Endodermal cell (in vitro differentiated cells): Measurements from ENCODE around the gene CMYA5. TPM values are rescaled to one million over a fixed set of nuclear protein-coding genes. Genes with fewer than 3 reads are reported as not detected.

ENCODE experiments used
- DNase-seq: peaks from one replicate; pipeline ENCODE4 v3.0.0-alpha.2; 2017
- H3K27ac ChIP-seq: 2 replicates; pipeline ENCODE4 v1.5.1; 2013; ENCODE audit warnings: mild to moderate bottlenecking, low read depth, low read length, moderate library complexity
- H3K27me3 ChIP-seq: 2 replicates; pipeline ENCODE4 v1.6.1; 2013; ENCODE audit warnings: mild to moderate bottlenecking, low read length, moderate library complexity; ENCODE audit not compliant: insufficient read depth, control insufficient read depth, poor library complexity, severe bottlenecking
- H3K36me3 ChIP-seq: 2 replicates; pipeline ENCODE4 v1.7.0; 2013; ENCODE audit warnings: mild to moderate bottlenecking, low read length, moderate library complexity; ENCODE audit not compliant: control insufficient read depth, insufficient read depth
- H3K4me1 ChIP-seq: one replicate; pipeline ENCODE4 v1.7.0; 2013; ENCODE audit warnings: low read length; ENCODE audit not compliant: control insufficient read depth, insufficient read depth
- H3K4me3 ChIP-seq: 2 replicates; pipeline ENCODE4 v1.5.1; 2013; ENCODE audit warnings: mild to moderate bottlenecking, low read length, moderate library complexity
- H3K9ac ChIP-seq: 2 replicates; pipeline ENCODE4 v1.6.1; 2013; ENCODE audit warnings: mild to moderate bottlenecking, low read length, moderate library complexity; ENCODE audit not compliant: poor library complexity, severe bottlenecking; ENCODE audit errors: extremely low read depth
- H3K9me3 ChIP-seq: 2 replicates; pipeline ENCODE4 v1.6.1; 2013; ENCODE audit warnings: mild to moderate bottlenecking, low read length, moderate library complexity; ENCODE audit not compliant: control insufficient read depth
- H3K27ac Mint-ChIP-seq: 2 replicates; pipeline ENCODE4 v1.8.0; 2020; ENCODE audit warnings: mixed read lengths
- H3K27me3 Mint-ChIP-seq: 2 replicates; pipeline ENCODE4 v1.8.0; 2021; ENCODE audit warnings: mild to moderate bottlenecking, mixed read lengths; ENCODE audit not compliant: insufficient read depth
- H3K36me3 Mint-ChIP-seq: 2 replicates; pipeline ENCODE4 v1.8.0; 2020; ENCODE audit warnings: low read depth, mixed read lengths
- H3K4me1 Mint-ChIP-seq: 2 replicates; pipeline ENCODE4 v1.8.0; 2020; ENCODE audit warnings: mixed read lengths
- H3K4me3 Mint-ChIP-seq: 2 replicates; pipeline ENCODE4 v1.8.0; 2020; ENCODE audit warnings: mild to moderate bottlenecking, moderate library complexity, mixed read lengths
- H3K9me3 Mint-ChIP-seq: 2 replicates; pipeline ENCODE4 v1.8.0; 2020; ENCODE audit warnings: mild to moderate bottlenecking, mixed read lengths
- CTCF ChIP-seq: fragments of 200-600 bp; sonication (generic); conservative IDR thresholded peaks from 2 replicates; pipeline ENCODE4 v1.5.0; 2021; ENCODE audit warnings: antibody characterized with exemption, mild to moderate bottlenecking
- whole genome bisulfite sequencing, 2 experiments: methylation state at CpG; one replicate each; pipeline versions ENCODE4 v1.1.5 to v1.1.7; 2013; ENCODE audit warnings: missing lambda C conversion rate in 2 of 2, mixed read lengths in 1 of 2; ENCODE audit not compliant: insufficient coverage in 1 of 2, insufficient read length in 1 of 2; 5-methylcytosine and 5-hydroxymethylcytosine counted together
- total RNA-seq, 2 donors: library from RNA; stranded (reverse); fragmentation: NEBNext Ultra II Directional in 1 of 2; extraction: Animal tissue kit (Norgen Biotek cat#: 25700) in 1 of 2; gene quantifications; 2 replicates in 1 of 2; 3 replicates in 1 of 2; pipeline ENCODE4 v1.2.1, GENCODE V29; 2021

CMYA5 gene
- total RNA-seq, 2 donors from 2014 or later, result 0.69 to 1.6 TPM

- TF ChIP-seq CTCF, result no peak
- Mint-ChIP-seq H3K36me3 (peaks cover 8% of the 10 kb centered on the region), H3K27me3 (peaks cover 6% of the 10 kb centered on the region), H3K4me1 (peaks cover 4% of the 10 kb centered on the region), H3K27ac (no peak overlapping the region), H3K4me3 (no peak overlapping the region), H3K9me3 (peaks cover 3% of the 10 kb centered on the region)
- peaks cover 3% of the 10 kb centered on the region for H3K4me1 ChIP-seq
- H3K27ac ChIP-seq, result no peak overlapping the region
- DNase-seq, result no peak
- H3K9ac ChIP-seq, result no peak overlapping the region
- WGBS, 2 experiments, result 78 to 80% methylated on average over 1 of the region's 1 CpG
- H3K9me3 ChIP-seq, result no peaks in the 10 kb centered on the region
- H3K27me3 ChIP-seq, result no peaks in the 10 kb centered on the region
- no peak overlapping the region for H3K4me3 ChIP-seq
- H3K36me3 ChIP-seq, result no peaks in the 10 kb centered on the region
Observed at GRCh38 chr5:79694183-79694582, 4.5 kb downstream of the CMYA5 start.

DNA sequence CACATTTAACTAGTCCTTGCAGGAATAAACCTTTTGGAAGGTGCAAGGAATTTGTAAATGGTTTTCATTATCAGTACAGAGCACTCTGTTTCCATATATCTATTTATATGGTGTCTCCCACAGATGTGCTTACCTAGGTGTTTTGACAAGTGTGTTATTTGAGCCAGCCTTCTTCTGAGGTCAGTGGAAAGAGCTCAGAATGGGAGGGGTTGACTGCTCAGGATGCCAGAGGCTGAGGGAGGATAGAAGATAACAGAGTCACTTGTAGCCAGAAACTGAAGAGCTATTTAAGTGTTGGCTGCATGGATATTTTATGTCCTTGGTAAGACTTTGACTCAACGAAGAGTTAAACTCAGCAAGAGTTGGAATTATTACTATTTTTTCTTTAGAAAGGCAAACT, 5.0 kb downstream of the CMYA5 start:
- H3K9me3 ChIP-seq, result no peaks in the 10 kb centered on the region
- no peak overlapping the region for H3K4me3 Mint-ChIP-seq
- peaks cover 4% of the 10 kb centered on the region for H3K4me1 Mint-ChIP-seq
- peaks cover 6% of the 10 kb centered on the region for H3K27me3 Mint-ChIP-seq
- H3K27ac ChIP-seq, result no peak overlapping the region
- no peaks in the 10 kb centered on the region for H3K27me3 ChIP-seq
- peaks cover 3% of the 10 kb centered on the region for H3K4me1 ChIP-seq
- H3K9ac ChIP-seq, result no peak overlapping the region
- no peak for DNase-seq
- H3K27ac Mint-ChIP-seq, result no peak overlapping the region
- no peaks in the 10 kb centered on the region for H3K36me3 ChIP-seq
- no peak for TF ChIP-seq CTCF
- 90% methylated on average over 1 of the region's 1 CpG; no CpG with 5 or more reads in 1 of the 2 experiments for WGBS, 2 experiments
- H3K36me3 Mint-ChIP-seq, result peaks cover 8% of the 10 kb centered on the region
- H3K9me3 Mint-ChIP-seq, result peaks cover 3% of the 10 kb centered on the region
- no peak overlapping the region for H3K4me3 ChIP-seq

DNA sequence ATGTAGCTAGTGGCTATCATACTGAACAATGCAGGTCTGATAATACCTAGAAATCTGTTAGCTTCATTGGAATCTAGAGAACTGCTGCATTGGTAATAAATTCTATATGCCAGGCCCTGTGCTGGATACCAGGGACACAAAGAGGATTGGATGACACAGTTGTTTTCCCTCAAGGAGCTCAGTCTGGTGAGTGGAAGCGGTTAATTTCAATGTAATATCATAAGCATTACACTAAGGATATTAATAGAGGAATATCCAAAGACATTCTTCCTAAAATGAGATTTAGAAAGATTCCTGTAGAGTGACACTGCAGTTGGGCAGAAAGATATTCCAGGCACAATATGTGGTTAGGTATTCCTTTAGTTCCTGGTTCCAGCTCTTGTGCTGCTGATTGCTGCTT, 5.9 kb downstream of the CMYA5 start:
- DNase-seq, result no peak
- H3K4me3 ChIP-seq, result no peak overlapping the region
- H3K36me3 Mint-ChIP-seq, result peaks cover 8% of the 10 kb centered on the region
- no peaks in the 10 kb centered on the region for H3K9me3 ChIP-seq
- H3K4me1 Mint-ChIP-seq, result peaks cover 4% of the 10 kb centered on the region
- H3K36me3 ChIP-seq, result no peaks in the 10 kb centered on the region
- no peak overlapping the region for H3K27ac Mint-ChIP-seq
- H3K9me3 Mint-ChIP-seq, result peaks cover 3% of the 10 kb centered on the region
- H3K9ac ChIP-seq, result no peak overlapping the region
- peaks cover 3% of the 10 kb centered on the region for H3K27me3 Mint-ChIP-seq
- no CpG with 5 or more reads among the region's 1 CpG for WGBS, 2 experiments
- no peak overlapping the region for H3K27ac ChIP-seq
- H3K4me1 ChIP-seq, result peaks cover 3% of the 10 kb centered on the region
- H3K4me3 Mint-ChIP-seq, result no peak overlapping the region
- no peak for TF ChIP-seq CTCF
- no peaks in the 10 kb centered on the region for H3K27me3 ChIP-seq
